BJ (cell line): Measurements from ENCODE around the gene UGT1A3. TPM values are rescaled to one million over a fixed set of nuclear protein-coding genes. Genes with fewer than 3 reads are reported as not detected.

Experiments used
- CTCF ChIA-PET: fragments of 350-600 bp; formaldehyde crosslinking; extraction: SDS; loops from one replicate; lab custom pipeline; 2021; ENCODE audit warnings: antibody characterized with exemption, inconsistent platforms; lab: Yijun Ruan, JAX
- POLR2A ChIA-PET: fragments of 300-600 bp; sonication (Branson Sonifier 250); formaldehyde crosslinking; extraction: SDS; loops from one replicate; lab custom pipeline; 2021; ENCODE audit warnings: antibody characterized with exemption; lab: Charles Lee
- DNase-seq: peaks from one replicate; pipeline ENCODE4 v3.0.0-alpha.2; 2011; ENCODE audit warnings: low read depth
- H3K27me3 ChIP-seq: 2 replicates; pipeline ENCODE4 v1.6.0; 2011; ENCODE audit warnings: low read length; ENCODE audit not compliant: control insufficient read depth, insufficient read depth
- H3K36me3 ChIP-seq: 2 replicates; pipeline ENCODE4 v1.5.1; 2011; ENCODE audit warnings: low read length; ENCODE audit not compliant: control insufficient read depth, insufficient read depth
- H3K4me3 ChIP-seq: 2 replicates; pipeline ENCODE4 v1.5.1; 2011; ENCODE audit warnings: low read depth, mild to moderate bottlenecking, control low read depth, low read length
- polyA plus RNA-seq: library from polyadenylated mRNA; depleted of rRNA; stranded (reverse); fragments of >200 nt; gene quantifications from 2 replicates; pipeline ENCODE4 v1.2.3, GENCODE V29; 2011
- TF ChIP-seq, protein P1 (sequence below): IDR thresholded peaks from 2 replicates; pipeline ENCODE4 v1.5.1; 2011; ENCODE audit warnings: low read depth, mild to moderate bottlenecking, control low read depth, inconsistent platforms, low read length, moderate library complexity; ENCODE audit not compliant: insufficient read depth

Gene UGT1A3
- polyA plus RNA-seq, 1 experiment: not detected

DNA sequence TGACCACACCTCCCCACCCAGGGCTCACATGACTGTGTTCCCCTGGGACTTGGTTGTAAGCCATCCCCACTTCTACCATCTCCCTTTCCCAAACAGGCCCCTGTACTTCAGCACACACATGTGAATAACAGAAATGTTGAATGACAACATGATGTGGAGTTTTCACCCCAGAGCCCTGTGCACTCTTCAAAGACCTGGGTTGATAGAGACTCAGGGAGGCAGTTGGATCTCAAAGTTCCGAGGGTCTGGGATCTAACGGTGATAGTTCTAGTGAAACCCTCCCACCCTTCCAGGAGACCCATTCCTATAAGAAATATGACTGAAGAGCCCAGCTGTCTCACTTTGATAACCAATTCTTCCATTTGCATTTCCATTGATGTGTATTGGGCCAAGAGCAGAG lies 49.2 kb downstream of the UGT1A3 start, which contains the start of gene MROH2A:
Gene MROH2A (plus strand): TSS at position 301 of the 400 bp plus-strand sequence. CDS start 1,029 bp downstream, outside the sequence.
- no peaks in the 10 kb centered on the region for H3K27me3 ChIP-seq
- ChIA-PET POLR2A (no interaction called here), CTCF (no interaction called here)
- DNase-seq: no peak
- no peak within 1 kb of the TSS for H3K4me3 ChIP-seq
- TF ChIP-seq, protein P1, sequence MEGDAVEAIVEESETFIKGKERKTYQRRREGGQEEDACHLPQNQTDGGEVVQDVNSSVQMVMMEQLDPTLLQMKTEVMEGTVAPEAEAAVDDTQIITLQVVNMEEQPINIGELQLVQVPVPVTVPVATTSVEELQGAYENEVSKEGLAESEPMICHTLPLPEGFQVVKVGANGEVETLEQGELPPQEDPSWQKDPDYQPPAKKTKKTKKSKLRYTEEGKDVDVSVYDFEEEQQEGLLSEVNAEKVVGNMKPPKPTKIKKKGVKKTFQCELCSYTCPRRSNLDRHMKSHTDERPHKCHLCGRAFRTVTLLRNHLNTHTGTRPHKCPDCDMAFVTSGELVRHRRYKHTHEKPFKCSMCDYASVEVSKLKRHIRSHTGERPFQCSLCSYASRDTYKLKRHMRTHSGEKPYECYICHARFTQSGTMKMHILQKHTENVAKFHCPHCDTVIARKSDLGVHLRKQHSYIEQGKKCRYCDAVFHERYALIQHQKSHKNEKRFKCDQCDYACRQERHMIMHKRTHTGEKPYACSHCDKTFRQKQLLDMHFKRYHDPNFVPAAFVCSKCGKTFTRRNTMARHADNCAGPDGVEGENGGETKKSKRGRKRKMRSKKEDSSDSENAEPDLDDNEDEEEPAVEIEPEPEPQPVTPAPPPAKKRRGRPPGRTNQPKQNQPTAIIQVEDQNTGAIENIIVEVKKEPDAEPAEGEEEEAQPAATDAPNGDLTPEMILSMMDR: no peak
- H3K36me3 ChIP-seq: no peaks in the 10 kb centered on the region

DNA sequence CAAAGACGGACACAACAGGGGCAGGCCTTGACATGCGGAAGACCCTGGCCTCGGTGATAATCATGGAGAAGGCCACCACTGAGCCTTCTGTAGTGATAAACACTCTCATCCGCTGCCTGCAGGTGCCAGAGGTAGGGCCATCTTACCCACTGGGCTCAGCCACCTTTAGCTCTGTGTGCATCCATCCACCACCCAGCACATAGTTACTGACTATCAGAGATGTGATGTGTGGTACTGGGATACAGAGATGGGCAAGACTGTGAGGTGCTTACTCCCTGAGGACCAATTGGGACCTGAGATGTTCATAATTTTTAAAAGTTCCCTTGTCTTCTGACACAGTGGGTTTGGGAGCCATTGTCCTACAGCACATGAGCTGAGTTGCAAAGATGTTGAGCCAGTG lies 50.9 kb downstream of the UGT1A3 start:
- no peak for DNase-seq
- Histone ChIP-seq H3K4me3 (no peak overlapping the region), H3K36me3 (no peaks in the 10 kb centered on the region), H3K27me3 (no peaks in the 10 kb centered on the region)
- ChIA-PET CTCF (no interaction called here), POLR2A (no interaction called here)
- TF ChIP-seq, protein P1: no peak

DNA sequence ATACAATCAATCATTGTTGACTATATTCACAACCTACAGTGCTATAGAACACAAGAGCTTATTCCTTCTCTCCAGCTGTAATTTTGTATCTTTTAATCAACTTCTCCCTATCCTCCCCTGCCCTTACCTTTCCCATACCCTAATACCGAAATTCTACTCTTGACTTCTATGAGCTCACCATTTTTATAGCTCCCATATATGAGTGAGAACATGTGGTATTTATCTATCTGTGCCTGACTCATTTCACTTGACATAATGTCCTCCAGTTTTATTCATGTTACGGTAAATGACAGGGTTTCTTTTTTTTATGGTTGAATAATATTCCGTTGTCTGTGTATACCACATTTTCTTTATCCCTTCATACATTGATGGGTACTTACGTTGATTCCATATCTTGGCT lies 51.9 kb downstream of the UGT1A3 start:
- POLR2A ChIA-PET: no interaction called here
- DNase-seq: no peak

DNA sequence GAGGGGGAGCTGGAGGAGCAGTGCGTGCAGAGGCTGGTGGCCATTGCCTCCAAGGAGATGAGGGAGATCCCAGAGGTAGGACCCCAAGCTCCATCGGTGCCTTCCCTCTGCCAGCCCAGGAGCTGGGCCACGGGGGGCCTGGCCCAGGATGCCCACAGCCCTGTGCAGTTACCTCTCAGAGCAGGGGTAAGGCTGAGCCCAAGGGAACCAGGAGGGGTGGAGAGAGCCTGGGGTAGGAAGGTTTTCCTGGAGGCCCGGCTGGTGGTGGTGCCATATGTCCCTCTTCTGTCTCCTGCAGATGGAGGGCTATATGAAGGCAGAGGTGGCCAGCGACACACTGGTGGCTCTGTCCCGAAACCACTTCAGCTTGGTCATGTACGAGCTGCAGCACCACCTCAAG lies 60.7 kb downstream of the UGT1A3 start:
- H3K27me3 ChIP-seq: no peaks in the 10 kb centered on the region
- TF ChIP-seq, protein P1: no peak
- H3K4me3 ChIP-seq: no peak overlapping the region
- ChIA-PET CTCF (no interaction called here), POLR2A (no interaction called here)
- DNase-seq: no peak
- H3K36me3 ChIP-seq: no peaks in the 10 kb centered on the region

More for the DNA sequence above, 51.9 kb downstream of the UGT1A3 start:
- TF ChIP-seq, protein P1: no peak
- H3K27me3 ChIP-seq: no peaks in the 10 kb centered on the region
- no peak overlapping the region for H3K4me3 ChIP-seq
- no peaks in the 10 kb centered on the region for H3K36me3 ChIP-seq
- CTCF ChIA-PET: no interaction called here

DNA sequence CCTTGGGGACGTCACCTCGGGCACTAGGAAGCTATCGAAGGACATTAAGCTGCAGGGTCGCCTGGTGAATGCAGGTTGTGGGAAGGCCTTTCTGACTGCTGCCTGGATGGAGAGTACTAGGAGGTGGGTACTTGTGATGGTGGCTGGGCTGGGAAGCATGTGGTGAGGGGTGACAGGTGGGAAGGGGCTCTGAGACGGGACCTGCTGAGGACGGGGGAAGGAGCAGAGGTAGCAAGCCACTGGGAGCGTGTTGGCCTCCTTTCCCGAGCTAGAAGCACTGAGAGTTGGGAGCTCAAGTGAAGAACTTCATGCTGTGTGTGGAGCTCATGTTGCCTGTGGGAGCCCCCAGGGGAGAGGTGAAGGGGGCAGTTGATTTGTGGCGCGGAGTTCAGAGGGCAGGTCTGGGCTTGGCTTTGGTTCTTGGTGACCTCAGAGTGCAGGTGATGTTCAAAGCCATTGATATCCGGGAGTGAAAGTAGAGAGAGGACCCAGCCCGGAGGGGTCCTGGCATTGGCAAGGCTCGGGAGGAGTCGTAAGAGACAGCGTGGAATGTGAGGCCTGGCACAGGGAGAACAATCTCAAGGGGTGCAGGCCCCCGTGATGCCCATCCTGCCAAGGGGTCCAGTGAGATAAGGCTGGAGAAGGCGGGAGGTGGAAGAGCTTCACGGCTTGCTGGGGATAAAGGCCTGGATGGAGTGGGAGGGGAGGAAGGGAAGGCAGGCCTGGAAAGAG lies 62.5 kb downstream of the UGT1A3 start:
- Histone ChIP-seq H3K27me3 (no peaks in the 10 kb centered on the region), H3K36me3 (no peaks in the 10 kb centered on the region), H3K4me3 (no peak overlapping the region)
- TF ChIP-seq, protein P1: no peak
- ChIA-PET CTCF (no interaction called here), POLR2A (no interaction called here)
- no peak for DNase-seq
